ENCODE data around the gene ATP6AP1.

The ATP6AP1 gene

GRCh38 chrX:154450312-154450711 lies 21.8 kb downstream of the ATP6AP1 start:
- no peak for DNase-seq

- no peak for DNase-seq
Measured at GRCh38 chrX:154452823-154453222, 24.3 kb downstream of the ATP6AP1 start.

- DNase-seq, result peak; percentile 52
Measured at GRCh38 chrX:154457491-154458115, 29.1 kb downstream of the ATP6AP1 start.

GRCh38 chrX:154458116-154458953 lies 29.9 kb downstream of the ATP6AP1 start, which contains the start of gene PLXNA3:
Gene PLXNA3 (plus strand): TSS chrX:154458281. CDS start chrX:154460184, 1,903 bp downstream.
- DNase-seq, result no peak

GRCh38 chrX:154458954-154459778 lies 30.7 kb downstream of the ATP6AP1 start:
- DNase-seq, result no peak

- no peak for DNase-seq
Measured at GRCh38 chrX:154459832-154460231, 31.4 kb downstream of the ATP6AP1 start.

GRCh38 chrX:154460326-154460725 lies 31.8 kb downstream of the ATP6AP1 start:
- no peak for DNase-seq

- DNase-seq, result no peak
Measured at GRCh38 chrX:154462396-154462795, 33.9 kb downstream of the ATP6AP1 start.

GRCh38 chrX:154463611-154464220 lies 35.2 kb downstream of the ATP6AP1 start:
- DNase-seq, result no peak

GRCh38 chrX:154464806-154465365 lies 36.4 kb downstream of the ATP6AP1 start:
- no peak for DNase-seq

GRCh38 chrX:154465601-154466000 lies 37.1 kb downstream of the ATP6AP1 start:
- DNase-seq, result no peak

- DNase-seq, result no peak
Measured at GRCh38 chrX:154466036-154466435, 37.6 kb downstream of the ATP6AP1 start.

- DNase-seq, result no peak
Measured at GRCh38 chrX:154466907-154467306, 38.4 kb downstream of the ATP6AP1 start.

- DNase-seq, result no peak
Measured at GRCh38 chrX:154467556-154467955, 39.1 kb downstream of the ATP6AP1 start.

GRCh38 chrX:154468217-154468616 lies 39.7 kb downstream of the ATP6AP1 start:
- no peak for DNase-seq

GRCh38 chrX:154469114-154469513 lies 40.6 kb downstream of the ATP6AP1 start:
- DNase-seq, result no peak

- no peak for DNase-seq
Measured at GRCh38 chrX:154469880-154470279, 41.4 kb downstream of the ATP6AP1 start.

GRCh38 chrX:154470434-154470833 lies 42.0 kb downstream of the ATP6AP1 start:
- no peak for DNase-seq

- no peak for DNase-seq
Measured at GRCh38 chrX:154470914-154471568, 42.6 kb downstream of the ATP6AP1 start.

GRCh38 chrX:154471839-154472684 lies 43.6 kb downstream of the ATP6AP1 start:
- no peak for DNase-seq
